Right cardiac atrium (tissue), 5 donors: Measurements from ENCODE around the gene FOXD2. TPM values are rescaled to one million over a fixed set of nuclear protein-coding genes. Genes with fewer than 3 reads are reported as not detected.

ENCODE experiments used
- ATAC-seq, 2 donors: fragments of 200-7000 bp; cut with Tn5 transposase; one replicate each; pipeline versions ENCODE4 v1.8.0 to v1.9.1; 2020; ENCODE audit warnings: moderate library complexity in 2 of 2, mild to moderate bottlenecking in 1 of 2
- DNase-seq, 3 donors: peaks; one replicate each; pipeline ENCODE4 v3.0.0-alpha.2; 2020
- H3K27ac ChIP-seq: one replicate; pipeline ENCODE4 v1.5.1; 2013; ENCODE audit warnings: mild to moderate bottlenecking, low read length, control low read depth, moderate library complexity
- H3K27me3 ChIP-seq: one replicate; pipeline ENCODE4 v1.6.1; 2013; ENCODE audit not compliant: control insufficient read depth, insufficient read depth
- H3K4me1 ChIP-seq: one replicate; pipeline ENCODE4 v1.6.1; 2013; ENCODE audit warnings: low read length; ENCODE audit not compliant: control insufficient read depth, insufficient read depth
- H3K4me3 ChIP-seq: one replicate; pipeline ENCODE4 v1.5.1; 2013; ENCODE audit warnings: low read length, control low read depth
- H3K9me3 ChIP-seq: one replicate; pipeline ENCODE4 v1.6.1; 2013; ENCODE audit warnings: low read length; ENCODE audit not compliant: control insufficient read depth
- WGBS: extraction: QIAGEN DNeasy Blood & Tissue Kit; methylation state at CpG from one replicate; pipeline ENCODE4 v1.1.7; 2013; 5-methylcytosine and 5-hydroxymethylcytosine counted together
- intact Hi-C, 4 donors: fragments of 100-400 bp; cut with DNase I; formaldehyde crosslinking; loops; one replicate each; pipeline versions ENCODE4 v1.11.0 to v1.14.0; 2022 to 2023
- polyA plus RNA-seq: library from polyadenylated mRNA; stranded (reverse); fragments of 200-250 nt; gene quantifications from one replicate; pipeline ENCODE4 v1.2.3, GENCODE V29; 2013
- total RNA-seq, 4 donors: library from RNA; stranded (reverse); fragmentation: NEBNext Ultra II Directional; extraction: Animal tissue kit (Norgen Biotek cat#: 25700); gene quantifications; one replicate each; pipeline ENCODE4 v1.2.1, GENCODE V29; 2021
- donor health status: healthy with polysubstance abuse.
- donor health status: DM: no; HTN: yes; CAD: no.
- donor health status: DM: no; HTN: no; CAD: no.
- donor health status: DM: no; HTN: yes; CAD: no; lungs with severe emphysema.
- donor health status: DM: yes; HTN: yes; CAD: no.

Gene FOXD2
- total and polyA plus RNA-seq, 5 donors = 0.05 to 0.08 (median 0.06) TPM; not detected in 2

DNA sequence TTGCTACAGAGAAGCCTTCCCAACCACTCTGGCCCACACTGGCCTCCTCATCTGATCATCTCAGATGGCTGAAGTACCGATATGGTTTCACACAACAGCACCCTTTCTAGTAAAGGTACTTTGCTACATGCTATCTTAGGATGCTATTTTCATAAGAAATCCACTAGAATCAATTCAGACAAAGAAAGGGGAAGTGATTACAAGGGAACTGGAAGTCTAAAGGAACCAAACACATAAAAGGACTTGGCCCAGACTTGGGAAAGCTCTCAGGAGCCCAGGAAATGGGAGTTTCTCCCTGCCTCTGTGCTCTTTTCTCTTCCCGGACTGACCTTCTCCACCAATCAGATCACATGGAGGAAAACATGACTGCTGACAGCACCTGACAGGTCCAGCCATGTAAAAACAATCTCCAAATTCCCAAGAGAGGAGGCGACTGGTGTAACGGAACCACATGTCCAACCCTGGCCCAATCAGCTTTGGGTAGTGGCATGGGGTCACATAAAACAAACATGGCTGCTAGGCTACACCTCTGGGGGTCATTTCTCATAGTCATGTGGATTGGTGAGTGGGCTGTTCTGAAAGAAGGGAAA is 34.4 kb upstream of the FOXD2 start:
- Histone ChIP-seq H3K4me1 (no peaks in the 10 kb centered on the region), H3K9me3 (no peaks in the 10 kb centered on the region), H3K4me3 (no peak overlapping the region), H3K27me3 (peaks cover 3% of the 10 kb centered on the region), H3K27ac (no peak overlapping the region)
- WGBS = 73% methylated on average over 4 of the region's 4 CpGs
- no peak for DNase-seq
- intact Hi-C loops = no loop called here
- no peak for ATAC-seq

DNA sequence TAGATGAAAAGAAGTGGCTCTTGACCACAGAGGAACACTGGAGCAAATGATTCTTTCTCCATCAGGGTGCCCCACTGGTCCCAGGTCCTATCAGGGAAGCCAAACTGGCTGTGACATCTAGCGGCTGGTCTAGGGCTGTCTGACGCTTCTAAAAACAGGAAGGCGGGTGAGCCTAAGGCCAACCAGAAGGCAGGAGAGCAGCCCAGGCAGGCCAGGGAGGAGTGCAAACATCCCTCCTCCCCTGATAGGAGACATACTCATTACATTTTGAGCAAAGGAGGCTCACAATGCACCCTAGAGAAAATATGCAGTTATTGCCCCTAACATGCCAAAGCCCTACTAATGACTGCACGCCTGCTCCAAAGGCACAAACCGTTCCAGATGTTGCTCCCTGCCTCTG is 32.1 kb upstream of the FOXD2 start:
- H3K4me1 ChIP-seq = no peaks in the 10 kb centered on the region
- intact Hi-C loops = no loop called here
- DNase-seq = no peak
- no peaks in the 10 kb centered on the region for H3K27me3 ChIP-seq
- ATAC-seq = peak; percentile 48 to 63
- no peak overlapping the region for H3K27ac ChIP-seq
- H3K9me3 ChIP-seq = no peaks in the 10 kb centered on the region
- H3K4me3 ChIP-seq = no peak overlapping the region
- 54% methylated on average over 5 of the region's 5 CpGs for WGBS

DNA sequence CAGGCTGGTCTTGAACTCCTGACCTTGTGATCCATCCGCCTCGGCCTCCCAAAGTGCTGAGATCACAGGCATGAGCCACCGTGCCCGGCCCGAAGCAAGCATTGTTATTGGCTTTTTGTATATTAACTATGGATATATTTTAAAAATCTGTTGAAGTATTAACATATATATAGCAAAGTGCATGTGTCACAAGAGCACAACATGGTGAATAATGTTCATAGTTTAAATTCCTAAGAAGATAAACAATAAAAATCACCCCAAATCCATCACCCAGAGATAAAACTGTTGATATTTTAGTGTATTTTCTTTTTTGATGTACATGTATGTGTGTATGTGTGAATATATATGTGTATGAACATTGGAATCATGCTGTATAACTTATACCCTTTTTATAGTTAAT is 30.9 kb upstream of the FOXD2 start:
- H3K27ac ChIP-seq = no peak overlapping the region
- no peaks in the 10 kb centered on the region for H3K27me3 ChIP-seq
- H3K4me1 ChIP-seq = no peaks in the 10 kb centered on the region
- H3K9me3 ChIP-seq = no peaks in the 10 kb centered on the region
- no peak for DNase-seq
- no peak for ATAC-seq
- intact Hi-C loops = no loop called here
- 95% methylated on average over 5 of the region's 5 CpGs for WGBS
- H3K4me3 ChIP-seq = no peak overlapping the region

DNA sequence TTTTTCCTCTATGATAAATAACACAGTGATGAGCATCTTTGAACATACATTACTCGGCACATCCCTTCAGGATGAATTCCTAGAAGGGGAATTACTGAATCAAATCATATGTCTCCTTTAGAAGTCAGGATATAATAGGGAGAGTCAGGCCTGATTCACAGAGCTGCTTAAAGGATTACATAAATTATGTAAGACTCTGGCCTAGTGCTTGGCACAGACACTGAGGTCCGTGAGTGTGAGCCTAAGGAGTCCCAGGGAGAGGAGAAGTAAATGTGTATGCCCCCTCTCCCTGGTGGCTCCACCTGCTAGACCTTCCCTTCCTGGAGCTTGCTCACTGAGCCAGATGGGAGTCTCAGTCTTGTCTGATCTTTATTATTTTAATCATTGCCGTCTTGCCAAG is 30.4 kb upstream of the FOXD2 start:
- intact Hi-C loops = no loop called here
- Histone ChIP-seq H3K4me1 (no peaks in the 10 kb centered on the region), H3K27me3 (no peaks in the 10 kb centered on the region), H3K4me3 (no peak overlapping the region), H3K9me3 (no peaks in the 10 kb centered on the region), H3K27ac (no peak overlapping the region)
- ATAC-seq (no peak), DNase-seq (no peak)
- WGBS = 87% methylated on average over 3 of the region's 3 CpGs

DNA sequence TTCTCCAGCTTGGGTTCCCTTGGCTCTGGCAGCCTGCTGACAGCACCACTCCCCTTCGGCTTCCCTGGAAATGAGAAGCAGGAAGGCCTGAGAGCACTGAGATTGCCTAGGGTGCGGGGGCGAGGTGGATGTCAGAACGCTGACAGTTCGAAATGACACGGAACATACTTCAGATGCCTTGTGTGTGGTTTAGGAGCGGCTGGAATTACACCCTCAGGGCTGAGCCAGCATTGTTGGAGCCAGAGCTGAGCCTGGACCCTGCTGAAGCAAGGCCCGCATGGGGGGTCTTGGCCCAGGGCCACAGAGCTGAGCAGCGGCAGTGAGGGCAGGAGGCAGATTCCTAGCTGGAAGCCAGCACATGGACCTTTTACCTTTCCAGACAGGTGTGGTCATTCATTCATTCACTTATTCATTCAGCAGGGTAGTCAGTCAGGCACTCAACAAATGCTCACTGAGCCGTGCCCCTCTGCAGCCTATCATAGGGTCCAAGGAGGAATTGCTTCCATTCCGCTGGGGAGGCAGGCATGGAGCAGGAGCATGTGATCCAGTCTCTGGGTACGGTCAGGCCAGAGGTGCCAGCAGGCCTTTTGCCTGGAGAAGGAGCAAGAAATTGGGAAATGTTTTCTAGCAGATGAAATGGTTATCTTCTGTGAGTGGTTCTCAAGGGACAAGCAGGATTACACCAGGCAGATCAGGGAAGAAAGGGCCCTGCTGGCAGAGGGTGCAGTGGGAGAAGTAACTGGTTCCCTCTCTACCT is 28.4 kb upstream of the FOXD2 start:
- no peaks in the 10 kb centered on the region for H3K27me3 ChIP-seq
- DNase-seq = peak in 2 of 3 donors; percentile 19 to 68
- no peaks in the 10 kb centered on the region for H3K4me1 ChIP-seq
- no peaks in the 10 kb centered on the region for H3K9me3 ChIP-seq
- WGBS = 34% methylated on average over 12 of the region's 12 CpGs
- peak; percentile 34 to 59 for ATAC-seq
- no peak overlapping the region for H3K4me3 ChIP-seq
- intact Hi-C loops = no loop called here
- no peak overlapping the region for H3K27ac ChIP-seq

DNA sequence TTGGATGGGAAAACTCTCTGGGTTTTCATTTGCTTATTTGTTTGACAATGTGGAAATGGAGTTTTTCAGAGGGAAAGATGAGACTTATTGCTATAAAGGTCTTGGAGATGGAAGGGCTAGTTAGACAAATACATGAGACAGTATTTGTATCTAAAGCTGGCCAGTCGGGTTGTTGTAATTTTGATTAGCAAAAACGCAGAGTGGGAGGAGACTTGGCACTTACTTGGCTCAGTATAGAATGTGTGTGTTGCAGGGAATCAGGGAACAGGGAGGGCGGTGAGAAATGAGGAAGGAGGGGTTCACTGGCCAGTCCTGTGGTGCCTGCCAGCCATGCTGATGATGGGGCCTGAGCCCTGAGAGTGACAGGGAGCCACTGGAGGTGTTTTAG is 27.8 kb upstream of the FOXD2 start:
- DNase-seq = no peak
- intact Hi-C loops = no loop called here
- 62% methylated on average over 3 of the region's 3 CpGs for WGBS
- H3K4me1 ChIP-seq = no peaks in the 10 kb centered on the region
- no peak overlapping the region for H3K27ac ChIP-seq
- H3K9me3 ChIP-seq = no peaks in the 10 kb centered on the region
- H3K27me3 ChIP-seq = no peaks in the 10 kb centered on the region
- ATAC-seq = no peak
- no peak overlapping the region for H3K4me3 ChIP-seq

DNA sequence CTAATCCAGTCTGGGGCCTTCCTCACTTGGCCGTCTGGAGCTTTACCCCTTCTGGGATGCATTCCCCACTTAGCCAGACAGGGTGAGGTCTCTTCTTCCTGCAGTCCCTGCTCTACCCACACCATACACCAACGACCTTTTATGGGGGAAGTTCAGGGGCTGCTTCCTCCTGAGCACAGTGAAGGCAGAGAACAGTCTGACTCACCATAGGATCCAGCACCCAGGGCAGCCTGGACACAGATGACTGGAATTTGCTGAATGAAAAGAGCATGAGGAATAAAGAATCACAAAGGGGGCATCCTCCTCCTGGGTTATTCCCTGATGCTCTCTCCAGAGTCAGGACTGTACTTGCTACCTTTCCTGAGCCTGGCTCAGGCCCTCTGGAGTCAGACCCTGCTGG is 26.4 kb upstream of the FOXD2 start:
- no peak overlapping the region for H3K4me3 ChIP-seq
- intact Hi-C loops = no loop called here
- WGBS = 60% methylated on average over 2 of the region's 2 CpGs

DNA sequence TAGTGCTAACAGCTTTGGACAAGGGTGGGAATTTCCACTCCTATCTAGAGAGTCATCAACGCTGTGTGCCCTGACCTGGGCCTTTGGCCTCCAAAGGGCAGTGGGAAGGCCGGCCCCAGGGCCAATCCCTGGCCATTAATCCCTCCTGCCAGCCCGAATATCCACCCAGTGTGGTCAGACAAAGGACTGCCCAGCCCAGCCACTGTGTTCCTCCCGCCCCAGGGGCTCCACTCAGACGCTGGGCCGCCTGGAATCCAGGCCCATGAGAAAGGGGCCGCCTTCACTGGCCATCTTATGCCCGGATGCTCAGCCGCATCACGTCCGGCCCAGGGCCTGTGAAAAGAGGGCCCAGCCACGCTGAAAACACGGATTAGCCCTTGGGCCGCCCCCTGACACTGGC is 25.4 kb upstream of the FOXD2 start:
- intact Hi-C loops = no loop called here
- Histone ChIP-seq H3K4me1 (peaks cover 2% of the 10 kb centered on the region), H3K27ac (no peak overlapping the region), H3K9me3 (no peaks in the 10 kb centered on the region), H3K27me3 (no peaks in the 10 kb centered on the region), H3K4me3 (no peak overlapping the region)
- WGBS = 92% methylated on average over 14 of the region's 14 CpGs
- no peak for ATAC-seq
- DNase-seq = no peak

More for the DNA sequence above, 26.4 kb upstream of the FOXD2 start:
- DNase-seq (no peak), ATAC-seq (no peak)
- no peaks in the 10 kb centered on the region for H3K27me3 ChIP-seq
- no peaks in the 10 kb centered on the region for H3K9me3 ChIP-seq
- no peak overlapping the region for H3K27ac ChIP-seq
- H3K4me1 ChIP-seq = no peaks in the 10 kb centered on the region

DNA sequence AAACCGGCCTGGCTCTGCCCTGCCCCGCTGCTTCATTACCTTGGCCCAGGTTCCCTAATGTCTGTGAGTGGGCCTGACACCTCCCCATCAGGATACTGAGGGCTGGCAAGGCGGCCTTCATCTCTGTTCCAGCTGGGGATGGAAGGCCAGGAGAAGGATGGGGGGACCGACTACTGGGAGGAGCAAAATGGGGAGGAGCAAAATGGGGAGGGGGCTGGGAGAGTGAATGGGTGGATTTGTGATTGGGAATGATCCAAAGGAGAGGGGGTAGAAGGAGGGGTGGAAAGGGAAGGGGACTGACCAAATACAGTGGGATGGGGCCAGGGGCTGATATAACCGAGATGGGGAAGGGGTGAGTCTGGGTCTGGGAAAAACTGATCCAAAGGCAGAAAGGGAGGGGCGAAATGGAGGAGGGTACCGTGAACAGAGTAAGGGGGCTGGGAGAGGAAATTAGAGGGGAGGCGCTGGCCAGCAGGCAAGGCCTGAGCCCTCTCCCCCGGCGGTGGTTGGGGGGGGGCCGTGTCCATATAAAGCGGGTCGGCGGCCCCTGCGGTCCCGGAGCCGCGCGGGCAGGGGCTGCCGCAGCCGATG is 22.0 kb upstream of the FOXD2 start, which contains the start of gene FOXE3:
Gene FOXE3, plus strand, starts transcription at position 558 of the 591 bp plus-strand sequence. Its CDS starts 31 bp downstream, at position 589.
- ATAC-seq (no peak), DNase-seq (no peak)
- 18% methylated on average over 21 of the region's 21 CpGs for WGBS
- intact Hi-C loops = no loop called here
- H3K27ac ChIP-seq = no peak within 1 kb of the TSS
- H3K4me3 ChIP-seq = peak within 1 kb of the TSS; percentile 1
- H3K27me3 ChIP-seq = no peaks in the 10 kb centered on the region
- H3K4me1 ChIP-seq = peaks cover 2% of the 10 kb centered on the region
- no peaks in the 10 kb centered on the region for H3K9me3 ChIP-seq

DNA sequence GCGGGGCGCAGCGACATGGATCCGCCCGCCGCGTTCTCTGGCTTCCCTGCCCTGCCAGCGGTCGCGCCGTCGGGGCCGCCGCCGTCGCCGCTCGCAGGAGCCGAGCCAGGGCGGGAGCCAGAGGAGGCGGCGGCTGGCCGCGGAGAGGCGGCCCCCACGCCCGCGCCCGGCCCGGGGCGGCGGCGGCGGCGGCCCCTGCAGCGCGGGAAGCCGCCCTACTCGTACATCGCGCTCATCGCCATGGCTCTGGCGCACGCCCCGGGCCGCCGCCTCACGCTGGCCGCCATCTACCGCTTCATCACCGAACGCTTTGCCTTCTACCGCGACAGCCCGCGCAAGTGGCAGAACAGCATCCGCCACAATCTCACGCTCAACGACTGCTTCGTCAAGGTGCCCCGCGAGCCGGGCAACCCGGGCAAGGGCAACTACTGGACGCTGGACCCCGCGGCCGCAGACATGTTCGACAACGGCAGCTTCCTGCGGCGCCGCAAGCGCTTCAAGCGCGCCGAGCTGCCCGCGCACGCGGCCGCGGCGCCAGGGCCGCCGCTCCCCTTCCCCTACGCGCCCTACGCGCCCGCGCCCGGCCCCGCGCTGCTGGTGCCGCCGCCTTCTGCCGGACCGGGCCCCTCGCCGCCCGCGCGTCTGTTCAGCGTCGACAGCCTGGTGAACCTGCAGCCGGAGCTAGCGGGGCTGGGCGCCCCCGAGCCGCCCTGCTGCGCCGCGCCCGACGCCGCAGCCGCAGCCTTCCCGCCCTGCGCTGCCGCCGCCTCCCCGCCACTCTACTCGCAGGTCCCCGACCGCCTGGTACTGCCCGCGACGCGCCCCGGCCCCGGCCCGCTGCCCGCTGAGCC is 21.3 kb upstream of the FOXD2 start:
- intact Hi-C loops = no loop called here
- WGBS = 2% methylated on average over 134 of the region's 134 CpGs
- Histone ChIP-seq H3K27me3 (no peaks in the 10 kb centered on the region), H3K4me1 (peaks cover 2% of the 10 kb centered on the region), H3K4me3 (peak overlapping the region; percentile 1), H3K27ac (no peak overlapping the region), H3K9me3 (no peaks in the 10 kb centered on the region)
- ATAC-seq (no peak), DNase-seq (no peak)
